Forelimb muscle (tissue), 1 donor: Measurements from ENCODE around the gene RHNO1. TPM values are rescaled to one million over a fixed set of nuclear protein-coding genes. Genes with fewer than 3 reads are reported as not detected.
"Not testable (repeated sequence)": the region's sequence is repeated elsewhere in the genome, so short reads cannot be mapped to it uniquely, and the experiment has no call there.

Source experiments
- DNase-seq: peaks from one replicate; pipeline ENCODE4 v3.0.0-alpha.2; 2013; ENCODE audit warnings: low read depth
- polyA plus RNA-seq: library from polyadenylated mRNA; unstranded; fragments of 120-200 nt; gene quantifications from one replicate; pipeline ENCODE4 v1.2.1, GENCODE V29; 2013; ENCODE audit not compliant: insufficient read length

The RHNO1 gene
- polyA plus RNA-seq, 1 donor, result 21.3 TPM

- no peak for DNase-seq
These were observed 18.7 kb upstream of the RHNO1 start for GRCh38 chr12:2858334-2858733.

GRCh38 chr12:2858944-2859421, 18.0 kb upstream of the RHNO1 start:
- no peak for DNase-seq

- DNase-seq, result no peak
These were observed 16.9 kb upstream of the RHNO1 start for GRCh38 chr12:2860170-2860569.

- DNase-seq, result no peak
These were observed 14.1 kb upstream of the RHNO1 start for GRCh38 chr12:2862876-2863275.

- not testable (repeated sequence) for DNase-seq
These were observed 13.6 kb upstream of the RHNO1 start for GRCh38 chr12:2863402-2863801.

- DNase-seq, result no peak
These were observed 12.8 kb upstream of the RHNO1 start for GRCh38 chr12:2864198-2864597.

GRCh38 chr12:2868986-2869632, 7.9 kb upstream of the RHNO1 start:
- DNase-seq, result not testable (repeated sequence)

GRCh38 chr12:2876431-2877046, 484 bp upstream of the RHNO1 start:
- DNase-seq, result no peak

- no peak for DNase-seq
These were observed 1.1 kb downstream of the RHNO1 start for GRCh38 chr12:2877953-2878732.

GRCh38 chr12:2879853-2880252, 2.8 kb downstream of the RHNO1 start:
- no peak for DNase-seq

GRCh38 chr12:2884810-2885209, 7.8 kb downstream of the RHNO1 start:
- DNase-seq, result no peak

GRCh38 chr12:2886768-2887450, 9.9 kb downstream of the RHNO1 start:
- DNase-seq, result no peak

GRCh38 chr12:2890001-2890387, 13.0 kb downstream of the RHNO1 start:
- no peak for DNase-seq

- DNase-seq, result peak; percentile 85
These were observed 13.6 kb downstream of the RHNO1 start, which contains the start of gene TULP3 for GRCh38 chr12:2890388-2891239. TSS of gene TULP3 (plus strand) at chr12:2890891. CDS start at chr12:2890948, 57 bp downstream.

GRCh38 chr12:2891240-2892053, 14.4 kb downstream of the RHNO1 start:
- no peak for DNase-seq

GRCh38 chr12:2892246-2892645, 15.2 kb downstream of the RHNO1 start:
- DNase-seq, result no peak

- no peak for DNase-seq
These were observed 16.0 kb downstream of the RHNO1 start for GRCh38 chr12:2893007-2893406.

- DNase-seq, result no peak
These were observed 18.0 kb downstream of the RHNO1 start for GRCh38 chr12:2895051-2895451.

GRCh38 chr12:2895511-2895910, 18.5 kb downstream of the RHNO1 start:
- no peak for DNase-seq

GRCh38 chr12:2897418-2897817, 20.4 kb downstream of the RHNO1 start:
- DNase-seq, result no peak
